Measurements from ENCODE around the gene AWAT1.

- TF ChIP-seq YY1 (IDR thresholded peaks at IDR 0.05) (no peak), CTCF (IDR thresholded peaks at IDR 0.05; ENCODE audit: low read depth, low read length, missing input control) (no peak), ZBTB33 (IDR thresholded peaks at IDR 0.05) (no peak), RAD21 (IDR thresholded peaks at IDR 0.05) (no peak), JUND (IDR thresholded peaks at IDR 0.05) (no peak), REST (IDR thresholded peaks at IDR 0.05) (no peak), EGR1 (IDR thresholded peaks at IDR 0.05; ENCODE audit: low read depth in 2 of 2) (no peak), NR2F2 (IDR thresholded peaks at IDR 0.05) (no peak), MAX (IDR thresholded peaks at IDR 0.05) (no peak), ATF3 (IDR thresholded peaks at IDR 0.05) (no peak), RXRA (IDR thresholded peaks at IDR 0.05) (no peak)
Observed at GRCh38 chrX:70247252-70247651, 12.8 kb downstream of the AWAT1 start.

Data from liver (tissue), 3 donors.